Osteoblast (primary cell): Measurements from ENCODE around the gene HELZ2. TPM values are rescaled to one million over a fixed set of nuclear protein-coding genes. Genes with fewer than 3 reads are reported as not detected.

Source experiments
- DNase-seq: peaks from one replicate; pipeline ENCODE4 v3.0.0; 2011; ENCODE audit warnings: low spot score, mixed read lengths; ENCODE audit not compliant: insufficient read length; ENCODE audit errors: missing footprints
- H2AFZ ChIP-seq: 2 replicates; pipeline ENCODE4 v1.6.0; 2011; ENCODE audit warnings: mild to moderate bottlenecking, low read length
- H3K27ac ChIP-seq: 2 replicates; pipeline ENCODE4 v1.5.1; 2011; ENCODE audit warnings: mild to moderate bottlenecking, low read depth, low read length, moderate library complexity
- H3K27me3 ChIP-seq: 2 replicates; pipeline ENCODE4 v1.6.0; 2012; ENCODE audit warnings: mild to moderate bottlenecking, control low read depth, inconsistent platforms, low read length, moderate library complexity; ENCODE audit not compliant: insufficient read depth
- H3K36me3 ChIP-seq: 2 replicates; pipeline ENCODE4 v1.5.1; 2011; ENCODE audit warnings: mild to moderate bottlenecking, low read length, control low read depth, moderate library complexity; ENCODE audit not compliant: insufficient read depth
- H3K4me1 ChIP-seq: 2 replicates; pipeline ENCODE4 v1.5.1; 2011; ENCODE audit warnings: mild to moderate bottlenecking, low read length, control low read depth, moderate library complexity; ENCODE audit not compliant: insufficient read depth
- H3K4me2 ChIP-seq: 2 replicates; pipeline ENCODE4 v1.6.0; 2011; ENCODE audit warnings: mild to moderate bottlenecking, low read length; ENCODE audit not compliant: insufficient read depth
- H3K4me3 ChIP-seq: fragments of 200-600 bp; sonication (generic); 3 replicates; pipeline ENCODE4 v1.5.1; 2012; ENCODE audit warnings: mild to moderate bottlenecking, low read length, inconsistent platforms; ENCODE audit not compliant: insufficient read depth
- H3K79me2 ChIP-seq: 2 replicates; pipeline ENCODE4 v1.6.0; 2012; ENCODE audit warnings: mild to moderate bottlenecking, low read length, control low read depth, inconsistent platforms; ENCODE audit not compliant: insufficient read depth
- H3K9me3 ChIP-seq: 2 replicates; pipeline ENCODE4 v1.5.1; 2011; ENCODE audit warnings: low read depth, low read length, control low read depth
- H4K20me1 ChIP-seq: 2 replicates; pipeline ENCODE4 v1.6.0; 2012; ENCODE audit warnings: mild to moderate bottlenecking, low read length, control low read depth; ENCODE audit not compliant: insufficient read depth
- CTCF ChIP-seq: IDR thresholded peaks from 2 replicates; pipeline ENCODE4 v1.5.1; 2011; ENCODE audit warnings: mild to moderate bottlenecking, low read depth, low read length, moderate library complexity; ENCODE audit errors: extremely low read depth
- total RNA-seq: library from RNA; depleted of rRNA; stranded (reverse); fragments of >200 nt; gene quantifications from 2 replicates; pipeline ENCODE4 v1.2.3, GENCODE V29; 2012

Gene HELZ2
- total RNA-seq, 1 donor: 27.5 TPM

- Histone ChIP-seq H2AFZ (peak overlapping the region; percentile 51), H3K27me3 (peaks cover 10% of the 10 kb centered on the region), H3K36me3 (no peaks in the 10 kb centered on the region), H3K79me2 (no peaks in the 10 kb centered on the region), H3K4me3 (no peak overlapping the region), H3K9me3 (no peaks in the 10 kb centered on the region), H3K27ac (no peak overlapping the region), H4K20me1 (no peaks in the 10 kb centered on the region), H3K4me2 (no peak overlapping the region), H3K4me1 (peaks cover 8% of the 10 kb centered on the region)
- TF ChIP-seq CTCF: no peak
- peak; percentile 99 for DNase-seq
These were observed 37.6 kb downstream of the HELZ2 start for GRCh38 chr20:63536241-63536977.

GRCh38 chr20:63534831-63535651, 39.0 kb downstream of the HELZ2 start:
- H3K27ac ChIP-seq: no peak overlapping the region
- H3K79me2 ChIP-seq: no peaks in the 10 kb centered on the region
- H3K27me3 ChIP-seq: peaks cover 10% of the 10 kb centered on the region
- H3K9me3 ChIP-seq: no peaks in the 10 kb centered on the region
- no peaks in the 10 kb centered on the region for H4K20me1 ChIP-seq
- H3K36me3 ChIP-seq: no peaks in the 10 kb centered on the region
- no peak overlapping the region for H3K4me2 ChIP-seq
- no peak for TF ChIP-seq CTCF
- H3K4me3 ChIP-seq: no peak overlapping the region
- H3K4me1 ChIP-seq: peaks cover 8% of the 10 kb centered on the region
- peak; percentile 92 for DNase-seq
- no peak overlapping the region for H2AFZ ChIP-seq

- no peak overlapping the region for H3K27ac ChIP-seq
- H3K36me3 ChIP-seq: no peaks in the 10 kb centered on the region
- TF ChIP-seq CTCF: no peak
- no peak overlapping the region for H3K4me3 ChIP-seq
- peaks cover 8% of the 10 kb centered on the region for H3K4me1 ChIP-seq
- H3K4me2 ChIP-seq: no peak overlapping the region
- peaks cover 10% of the 10 kb centered on the region for H3K27me3 ChIP-seq
- H4K20me1 ChIP-seq: no peaks in the 10 kb centered on the region
- no peaks in the 10 kb centered on the region for H3K79me2 ChIP-seq
- H2AFZ ChIP-seq: no peak overlapping the region
- no peaks in the 10 kb centered on the region for H3K9me3 ChIP-seq
- DNase-seq: peak; percentile 91
These were observed 39.6 kb downstream of the HELZ2 start for GRCh38 chr20:63534427-63534830.

GRCh38 chr20:63533871-63534393, 40.1 kb downstream of the HELZ2 start:
- Histone ChIP-seq H3K9me3 (no peaks in the 10 kb centered on the region), H3K4me3 (no peak overlapping the region), H3K27ac (no peak overlapping the region), H3K4me1 (peaks cover 8% of the 10 kb centered on the region), H3K79me2 (no peaks in the 10 kb centered on the region), H3K4me2 (no peak overlapping the region), H2AFZ (no peak overlapping the region), H3K36me3 (no peaks in the 10 kb centered on the region), H4K20me1 (no peaks in the 10 kb centered on the region), H3K27me3 (peaks cover 10% of the 10 kb centered on the region)
- peak; percentile 89 for DNase-seq
- TF ChIP-seq CTCF: no peak
